Amniotic stem cell (primary cell): ENCODE data around the gene ZNF521.

Experiments used
- DNase-seq: peaks from one replicate; lab custom pipeline; 2025; lab: John Stamatoyannopoulos, UW

ZNF521 gene

GRCh38 chr18:25335676-25336075 lies 16.3 kb downstream of the ZNF521 start:
- DNase-seq, result no peak

GRCh38 chr18:25335062-25335461 lies 16.9 kb downstream of the ZNF521 start:
- DNase-seq, result no peak

- DNase-seq, result no peak
Measured at GRCh38 chr18:25334588-25334987, 17.4 kb downstream of the ZNF521 start.

GRCh38 chr18:25332002-25332401 lies 20.0 kb downstream of the ZNF521 start:
- no peak for DNase-seq

- DNase-seq, result no peak
Measured at GRCh38 chr18:25329783-25330182, 22.2 kb downstream of the ZNF521 start.

GRCh38 chr18:25327584-25327983 lies 24.4 kb downstream of the ZNF521 start:
- DNase-seq, result no peak

- DNase-seq, result no peak
Measured at GRCh38 chr18:25326361-25326952, 25.5 kb downstream of the ZNF521 start.

GRCh38 chr18:25322806-25323205 lies 29.2 kb downstream of the ZNF521 start:
- no peak for DNase-seq

- no peak for DNase-seq
Measured at GRCh38 chr18:25316381-25317018, 35.5 kb downstream of the ZNF521 start.

- no peak for DNase-seq
Measured at GRCh38 chr18:25314838-25315190, 37.2 kb downstream of the ZNF521 start.

- DNase-seq, result no peak
Measured at GRCh38 chr18:25314151-25314837, 37.7 kb downstream of the ZNF521 start.

GRCh38 chr18:25313268-25313667 lies 38.7 kb downstream of the ZNF521 start:
- DNase-seq, result no peak

GRCh38 chr18:25310045-25310444 lies 41.9 kb downstream of the ZNF521 start:
- DNase-seq, result peak; percentile 5

- DNase-seq, result no peak
Measured at GRCh38 chr18:25308381-25308780, 43.6 kb downstream of the ZNF521 start.

GRCh38 chr18:25307192-25307591 lies 44.8 kb downstream of the ZNF521 start:
- DNase-seq, result no peak

GRCh38 chr18:25306671-25307070 lies 45.3 kb downstream of the ZNF521 start:
- no peak for DNase-seq

GRCh38 chr18:25305584-25305983 lies 46.4 kb downstream of the ZNF521 start:
- DNase-seq, result no peak

GRCh38 chr18:25300492-25300891 lies 51.5 kb downstream of the ZNF521 start:
- no peak for DNase-seq

- peak; percentile 3 for DNase-seq
Measured at GRCh38 chr18:25299426-25300300, 52.3 kb downstream of the ZNF521 start.

GRCh38 chr18:25298853-25299274 lies 53.1 kb downstream of the ZNF521 start:
- peak; percentile 29 for DNase-seq

- no peak for DNase-seq
Measured at GRCh38 chr18:25295624-25296138, 56.3 kb downstream of the ZNF521 start.

GRCh38 chr18:25291150-25291549 lies 60.8 kb downstream of the ZNF521 start:
- no peak for DNase-seq
